ENCODE data around the gene GLRB.

The GLRB gene

DNA sequence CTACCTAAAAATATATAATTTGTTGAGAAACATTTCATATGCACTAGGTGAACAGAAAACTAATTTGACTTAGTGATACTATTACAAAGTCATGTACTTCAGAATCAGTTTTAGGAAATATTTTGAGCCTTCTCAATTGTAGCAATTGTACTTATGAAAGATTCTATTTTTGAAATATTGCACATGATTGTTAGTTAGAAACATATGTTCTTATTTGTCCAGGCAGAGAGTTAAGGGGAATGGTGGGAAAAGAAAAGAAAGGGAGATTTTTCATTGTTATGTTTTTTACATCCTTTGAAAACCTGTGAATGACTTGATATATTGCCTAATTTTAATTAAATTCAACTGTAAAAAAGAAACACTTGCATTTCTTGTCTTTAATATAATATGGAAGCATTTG is 66.0 kb downstream of the GLRB start:
- DNase-seq: no peak
- TF ChIP-seq, protein P1, sequence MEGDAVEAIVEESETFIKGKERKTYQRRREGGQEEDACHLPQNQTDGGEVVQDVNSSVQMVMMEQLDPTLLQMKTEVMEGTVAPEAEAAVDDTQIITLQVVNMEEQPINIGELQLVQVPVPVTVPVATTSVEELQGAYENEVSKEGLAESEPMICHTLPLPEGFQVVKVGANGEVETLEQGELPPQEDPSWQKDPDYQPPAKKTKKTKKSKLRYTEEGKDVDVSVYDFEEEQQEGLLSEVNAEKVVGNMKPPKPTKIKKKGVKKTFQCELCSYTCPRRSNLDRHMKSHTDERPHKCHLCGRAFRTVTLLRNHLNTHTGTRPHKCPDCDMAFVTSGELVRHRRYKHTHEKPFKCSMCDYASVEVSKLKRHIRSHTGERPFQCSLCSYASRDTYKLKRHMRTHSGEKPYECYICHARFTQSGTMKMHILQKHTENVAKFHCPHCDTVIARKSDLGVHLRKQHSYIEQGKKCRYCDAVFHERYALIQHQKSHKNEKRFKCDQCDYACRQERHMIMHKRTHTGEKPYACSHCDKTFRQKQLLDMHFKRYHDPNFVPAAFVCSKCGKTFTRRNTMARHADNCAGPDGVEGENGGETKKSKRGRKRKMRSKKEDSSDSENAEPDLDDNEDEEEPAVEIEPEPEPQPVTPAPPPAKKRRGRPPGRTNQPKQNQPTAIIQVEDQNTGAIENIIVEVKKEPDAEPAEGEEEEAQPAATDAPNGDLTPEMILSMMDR (IDR thresholded peaks at IDR 0.05; ENCODE audit: low read length): no peak
- TF ChIP-seq EZH2phosphoT487 (IDR thresholded peaks at IDR 0.05; ENCODE audit: low read length) (no peak), EZH2 (optimal IDR thresholded peaks at IDR 0.05; ENCODE audit: low read depth, low read length) (no peak)
- Histone ChIP-seq H3K4me3 (ENCODE audit: low read length) (no peak overlapping the region), H4K20me1 (ENCODE audit: insufficient read depth, low read length) (no peaks in the 10 kb centered on the region), H3K27me3 (replicated peaks; ENCODE audit: insufficient read depth, low read length) (no peaks in the 10 kb centered on the region), H2AFZ (ENCODE audit: low read length) (no peak overlapping the region), H3K9ac (ENCODE audit: low read length) (no peak overlapping the region), H3K9me3 (replicated peaks; ENCODE audit: insufficient read depth, low read length) (no peaks in the 10 kb centered on the region), H3K79me2 (ENCODE audit: low read length) (no peaks in the 10 kb centered on the region), H3F3A (ENCODE audit: insufficient read depth, low read length) (no peaks in the 10 kb centered on the region), H3K4me1 (ENCODE audit: low read length) (no peaks in the 10 kb centered on the region), H3K27ac (ENCODE audit: low read length) (no peak overlapping the region), H3K36me3 (replicated peaks; ENCODE audit: insufficient read depth, low read length) (no peaks in the 10 kb centered on the region), H3K4me2 (ENCODE audit: low read depth, low read length) (no peak overlapping the region), H3K9me2 (replicated peaks; ENCODE audit: insufficient read depth, low read length) (no peaks in the 10 kb centered on the region)

DNA sequence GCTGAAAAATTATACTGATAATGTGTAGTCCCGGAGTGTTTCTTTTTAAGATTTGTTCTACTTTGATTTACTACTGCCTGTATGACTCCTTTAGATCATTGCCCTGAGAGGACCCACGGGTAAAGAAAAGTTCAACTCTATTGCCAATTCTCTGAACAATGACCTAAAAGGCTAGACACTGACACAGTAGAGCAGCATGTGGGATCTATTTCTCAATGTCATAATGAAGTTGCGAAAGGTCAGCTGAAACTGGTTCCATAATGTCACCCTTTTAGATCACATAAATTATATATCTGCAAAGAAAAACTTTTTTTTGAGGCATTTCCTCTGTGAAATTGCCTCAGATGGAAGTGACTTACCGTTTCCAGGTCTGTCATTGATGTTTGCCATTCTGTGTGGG is 67.4 kb downstream of the GLRB start:
- Histone ChIP-seq H3K4me2 (ENCODE audit: low read depth, low read length) (no peak overlapping the region), H3K9me3 (replicated peaks; ENCODE audit: insufficient read depth, low read length) (no peaks in the 10 kb centered on the region), H4K20me1 (ENCODE audit: insufficient read depth, low read length) (no peaks in the 10 kb centered on the region), H3K27me3 (replicated peaks; ENCODE audit: insufficient read depth, low read length) (no peaks in the 10 kb centered on the region), H3K79me2 (ENCODE audit: low read length) (no peaks in the 10 kb centered on the region), H3K9ac (ENCODE audit: low read length) (no peak overlapping the region), H2AFZ (ENCODE audit: low read length) (no peak overlapping the region), H3F3A (ENCODE audit: insufficient read depth, low read length) (no peaks in the 10 kb centered on the region), H3K9me2 (replicated peaks; ENCODE audit: insufficient read depth, low read length) (no peaks in the 10 kb centered on the region), H3K27ac (ENCODE audit: low read length) (no peak overlapping the region), H3K4me1 (ENCODE audit: low read length) (no peaks in the 10 kb centered on the region), H3K36me3 (replicated peaks; ENCODE audit: insufficient read depth, low read length) (no peaks in the 10 kb centered on the region), H3K4me3 (ENCODE audit: low read length) (no peak overlapping the region)
- TF ChIP-seq EZH2 (optimal IDR thresholded peaks at IDR 0.05; ENCODE audit: low read depth, low read length): no peak
- DNase-seq: no peak

GRCh38 chr4:157151711-157152110 is 75.8 kb downstream of the GLRB start:
- Histone ChIP-seq H3K9me3 (replicated peaks; ENCODE audit: insufficient read depth, low read length) (no peaks in the 10 kb centered on the region), H3K9me2 (replicated peaks; ENCODE audit: insufficient read depth, low read length) (no peaks in the 10 kb centered on the region), H2AFZ (ENCODE audit: low read length) (no peak overlapping the region), H3K4me1 (ENCODE audit: low read length) (no peaks in the 10 kb centered on the region), H3K4me3 (ENCODE audit: low read length) (no peak overlapping the region), H3K9ac (ENCODE audit: low read length) (no peak overlapping the region), H3K27ac (ENCODE audit: low read length) (no peak overlapping the region), H4K20me1 (ENCODE audit: insufficient read depth, low read length) (no peaks in the 10 kb centered on the region), H3F3A (ENCODE audit: insufficient read depth, low read length) (no peaks in the 10 kb centered on the region), H3K79me2 (ENCODE audit: low read length) (no peaks in the 10 kb centered on the region), H3K4me2 (ENCODE audit: low read depth, low read length) (no peak overlapping the region), H3K27me3 (replicated peaks; ENCODE audit: insufficient read depth, low read length) (no peaks in the 10 kb centered on the region), H3K36me3 (replicated peaks; ENCODE audit: insufficient read depth, low read length) (no peaks in the 10 kb centered on the region)
- DNase-seq: no peak
- TF ChIP-seq EZH2phosphoT487 (IDR thresholded peaks at IDR 0.05; ENCODE audit: low read length): no peak
- TF ChIP-seq EZH2 (optimal IDR thresholded peaks at IDR 0.05; ENCODE audit: low read depth, low read length): no peak

DNA sequence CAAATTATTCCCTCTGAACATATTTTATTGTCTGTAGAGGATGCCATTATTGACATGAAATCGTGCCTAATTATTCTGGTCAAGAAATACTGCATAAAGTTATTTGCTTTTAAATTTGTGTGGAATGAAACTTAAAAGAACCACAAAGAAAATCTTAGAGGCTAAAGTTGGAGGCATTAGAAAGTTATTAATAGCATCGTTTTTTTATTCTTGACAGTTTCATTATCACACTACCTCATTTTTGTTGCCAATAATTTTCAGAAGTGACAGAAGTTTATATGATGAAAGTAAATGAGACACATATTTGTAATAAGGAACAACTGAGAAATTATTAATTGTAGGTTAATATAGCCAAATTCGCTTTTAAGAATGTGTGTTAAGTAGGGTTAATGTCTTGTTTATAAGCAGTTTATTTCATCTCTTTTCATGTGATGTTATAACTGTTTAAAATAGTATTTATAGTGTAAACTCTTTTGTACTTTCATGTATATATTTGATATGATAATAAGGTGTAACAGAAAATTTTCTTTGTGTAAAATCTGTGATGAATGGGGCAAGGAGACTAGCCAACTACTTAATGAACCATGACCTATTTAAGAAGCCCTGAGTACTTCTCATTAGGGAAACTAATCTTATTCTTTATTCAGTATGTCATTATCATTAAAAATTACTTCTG is 90.1 kb downstream of the GLRB start:
- no peak overlapping the region for H2AFZ ChIP-seq (ENCODE audit: low read length)
- H3K79me2 ChIP-seq (ENCODE audit: low read length): no peaks in the 10 kb centered on the region
- peaks cover 15% of the 10 kb centered on the region for H3K4me1 ChIP-seq (ENCODE audit: low read length)
- H3K4me2 ChIP-seq (ENCODE audit: low read depth, low read length): peak overlapping the region; percentile 30
- H4K20me1 ChIP-seq (ENCODE audit: insufficient read depth, low read length): no peaks in the 10 kb centered on the region
- no peaks in the 10 kb centered on the region for H3K9me2 ChIP-seq (replicated peaks; ENCODE audit: insufficient read depth, low read length)
- H3K9me3 ChIP-seq (replicated peaks; ENCODE audit: insufficient read depth, low read length): no peaks in the 10 kb centered on the region
- no peaks in the 10 kb centered on the region for H3K36me3 ChIP-seq (replicated peaks; ENCODE audit: insufficient read depth, low read length)
- H3F3A ChIP-seq (ENCODE audit: insufficient read depth, low read length): no peaks in the 10 kb centered on the region
- H3K9ac ChIP-seq (ENCODE audit: low read length): no peak overlapping the region
- H3K4me3 ChIP-seq (ENCODE audit: low read length): no peak overlapping the region
- DNase-seq: peak; percentile 40
- no peak overlapping the region for H3K27ac ChIP-seq (ENCODE audit: low read length)
- TF ChIP-seq, protein P1 (IDR thresholded peaks at IDR 0.05; ENCODE audit: low read length): no peak
- TF ChIP-seq EZH2 (optimal IDR thresholded peaks at IDR 0.05; ENCODE audit: low read depth, low read length): no peak
- TF ChIP-seq EZH2phosphoT487 (IDR thresholded peaks at IDR 0.05; ENCODE audit: low read length): no peak
- no peaks in the 10 kb centered on the region for H3K27me3 ChIP-seq (replicated peaks; ENCODE audit: insufficient read depth, low read length)
